Fibroblast of skin of left biceps (primary cell): ENCODE results near the gene EXOG.

ENCODE experiments used
- DNase-seq, 2 experiments: peaks; one replicate each; pipeline ENCODE4 v3.0.0-alpha.2; 2013; ENCODE audit warnings: low read depth in 2 of 2

The EXOG gene

GRCh38 chr3:38545983-38546382 lies 49.8 kb downstream of the EXOG start:
- no peak for DNase-seq

GRCh38 chr3:38548154-38548931 lies 52.2 kb downstream of the EXOG start:
- DNase-seq = no peak

- DNase-seq = no peak
These were observed 52.9 kb downstream of the EXOG start for GRCh38 chr3:38549082-38549481.

GRCh38 chr3:38549486-38549885 lies 53.3 kb downstream of the EXOG start:
- no peak for DNase-seq

GRCh38 chr3:38549957-38550840 lies 54.1 kb downstream of the EXOG start:
- no peak for DNase-seq

GRCh38 chr3:38551026-38551832 lies 55.1 kb downstream of the EXOG start:
- no peak for DNase-seq

- no peak for DNase-seq
These were observed 56.2 kb downstream of the EXOG start for GRCh38 chr3:38552364-38552763.

GRCh38 chr3:38553071-38553470 lies 56.9 kb downstream of the EXOG start:
- DNase-seq = no peak

GRCh38 chr3:38554127-38554827 lies 58.1 kb downstream of the EXOG start:
- no peak for DNase-seq

GRCh38 chr3:38555149-38555840 lies 59.2 kb downstream of the EXOG start:
- DNase-seq = no peak

GRCh38 chr3:38555926-38556325 lies 59.8 kb downstream of the EXOG start:
- no peak for DNase-seq

- no peak for DNase-seq
These were observed 60.7 kb downstream of the EXOG start for GRCh38 chr3:38556640-38557358.

- DNase-seq = no peak
These were observed 62.7 kb downstream of the EXOG start for GRCh38 chr3:38558864-38559263.

GRCh38 chr3:38560284-38560683 lies 64.1 kb downstream of the EXOG start:
- DNase-seq = no peak

- DNase-seq = no peak
These were observed 65.0 kb downstream of the EXOG start for GRCh38 chr3:38560996-38561717.

- DNase-seq = no peak
These were observed 65.8 kb downstream of the EXOG start for GRCh38 chr3:38561746-38562466.

- no peak for DNase-seq
These were observed 66.4 kb downstream of the EXOG start for GRCh38 chr3:38562467-38562925.

- DNase-seq = no peak
These were observed 67.1 kb downstream of the EXOG start for GRCh38 chr3:38563070-38563885.
